HG03565 (cell line): Measurements from ENCODE around the gene FGFRL1.

Experiments used
- ATAC-seq: cut with Tn5 transposase; IDR thresholded peaks from one replicate; pipeline ENCODE4 v1.9.1; 2021; ENCODE audit warnings: mild to moderate bottlenecking, moderate library complexity; ENCODE audit not compliant: unreplicated experiment

Gene FGFRL1

GRCh38 chr4:1062419-1062818 lies 51.0 kb downstream of the FGFRL1 start:
- no peak for ATAC-seq

- no peak for ATAC-seq
Observed at GRCh38 chr4:1065732-1066131, 54.3 kb downstream of the FGFRL1 start.

DNA sequence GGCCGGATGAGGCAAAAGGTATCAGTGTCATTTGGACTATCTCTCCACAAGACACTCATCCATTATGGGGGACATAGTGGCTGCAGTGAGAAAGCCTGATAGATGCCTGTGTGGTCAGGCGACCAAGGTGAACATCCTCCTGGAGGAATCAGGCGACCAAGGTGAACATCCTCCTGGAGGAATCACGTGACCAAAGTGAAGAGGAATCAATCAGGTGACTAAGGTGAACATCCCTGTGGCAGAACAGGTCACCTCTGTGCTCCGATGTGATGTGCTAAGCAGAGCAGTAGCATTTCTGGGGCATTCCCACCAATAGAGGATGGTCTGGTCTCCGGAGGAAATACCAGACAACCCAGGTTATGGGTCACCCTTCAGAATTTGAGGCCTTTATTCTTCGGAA lies 58.0 kb downstream of the FGFRL1 start:
- no peak for ATAC-seq

- ATAC-seq = no peak
Observed at GRCh38 chr4:1072830-1073446, 61.5 kb downstream of the FGFRL1 start.

DNA sequence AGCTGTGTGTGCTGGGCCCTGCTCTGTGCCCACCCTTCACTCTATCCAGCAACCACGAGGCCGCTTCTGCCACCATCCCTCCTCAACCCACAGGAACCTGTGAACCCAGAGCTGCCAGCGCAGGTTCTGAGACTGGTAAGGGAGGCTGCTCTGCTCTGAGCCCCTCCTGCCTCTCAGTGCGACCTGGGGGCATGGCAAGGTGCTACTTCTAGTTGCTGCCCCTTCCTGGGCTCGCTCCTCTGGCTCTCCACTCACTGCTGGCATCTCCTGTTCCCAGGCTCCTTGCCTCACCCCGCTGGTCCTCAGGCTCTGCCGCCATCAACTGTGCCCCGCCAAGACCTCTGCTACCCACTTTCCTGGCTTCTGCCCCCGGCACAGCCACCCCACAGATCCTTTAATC lies 62.7 kb downstream of the FGFRL1 start:
- ATAC-seq = no peak

GRCh38 chr4:1075225-1075624 lies 63.8 kb downstream of the FGFRL1 start:
- no peak for ATAC-seq

DNA sequence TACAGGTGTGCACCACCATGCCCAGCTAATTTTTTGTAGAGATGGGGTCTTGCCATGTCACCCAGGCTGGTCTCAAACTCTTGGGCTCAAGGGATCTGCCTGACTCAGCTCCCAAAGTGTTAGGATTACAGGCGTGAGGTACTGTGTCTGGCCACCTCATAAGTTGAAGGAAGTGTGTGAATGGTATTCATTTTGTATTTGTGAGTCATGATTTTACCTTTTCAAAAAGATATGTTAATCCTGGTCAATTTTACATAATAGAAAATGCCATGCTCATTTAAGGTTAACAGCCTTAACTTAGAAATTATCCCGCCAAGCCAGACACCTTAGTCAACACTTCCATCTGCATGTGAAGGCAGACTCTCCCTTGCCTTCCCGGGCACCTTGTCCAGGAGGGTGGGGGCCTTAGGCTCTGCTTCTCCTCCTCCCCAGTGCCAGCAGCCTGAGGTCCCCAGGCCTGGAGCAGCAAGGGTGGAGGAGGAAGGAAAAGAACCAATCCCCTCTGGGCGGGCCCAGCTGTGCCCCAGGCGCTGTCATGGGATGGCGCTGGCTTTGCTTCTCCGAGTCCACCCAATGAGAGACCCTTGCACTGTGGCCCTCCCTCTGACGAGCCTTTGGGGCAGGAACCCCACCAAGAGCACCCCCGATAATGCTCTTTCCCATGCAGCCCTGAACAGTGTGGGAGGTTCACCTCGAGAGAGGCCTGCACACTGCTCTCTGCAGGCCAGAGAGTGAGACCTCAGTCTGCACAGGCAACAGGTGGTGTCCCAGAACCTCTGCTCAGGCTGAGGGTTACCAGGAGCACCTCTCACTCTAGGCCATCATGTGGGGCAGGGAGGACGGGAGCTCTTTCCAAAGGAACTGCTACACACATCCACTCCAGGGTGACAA lies 64.6 kb downstream of the FGFRL1 start:
- ATAC-seq = no peak
